Parathyroid adenoma (tissue), 2 donors: ENCODE measurements around the gene DTD1.

Source experiments
- H2AFZ ChIP-seq: fragments of 300-600 bp; sonication (generic); one replicate; pipeline ENCODE4 v1.7.0; 2017; ENCODE audit warnings: antibody characterized with exemption, mild to moderate bottlenecking
- H3K27ac ChIP-seq: fragments of 300-600 bp; sonication (generic); one replicate; pipeline ENCODE4 v1.7.0; 2017
- H3K27me3 ChIP-seq: fragments of 300-600 bp; sonication (generic); one replicate; pipeline ENCODE4 v1.7.0; 2017; ENCODE audit warnings: low read length; ENCODE audit not compliant: control insufficient read depth, insufficient read depth
- H3K36me3 ChIP-seq: fragments of 300-600 bp; sonication (generic); one replicate; pipeline ENCODE4 v1.7.0; 2017; ENCODE audit warnings: low read length; ENCODE audit not compliant: control insufficient read depth, insufficient read depth
- H3K4me1 ChIP-seq: fragments of 300-600 bp; sonication (generic); one replicate; pipeline ENCODE4 v1.7.0; 2017; ENCODE audit warnings: control low read depth
- H3K4me2 ChIP-seq: fragments of 300-600 bp; sonication (generic); one replicate; pipeline ENCODE4 v1.7.0; 2017; ENCODE audit warnings: low read length
- H3K4me3 ChIP-seq: fragments of 300-600 bp; sonication (generic); one replicate; pipeline ENCODE4 v1.7.0; 2017; ENCODE audit warnings: low read depth, low read length
- H3K79me2 ChIP-seq: fragments of 300-600 bp; sonication (generic); one replicate; pipeline ENCODE4 v1.7.0; 2017; ENCODE audit warnings: control low read depth
- H3K9ac ChIP-seq: fragments of 300-600 bp; sonication (generic); one replicate; pipeline ENCODE4 v1.7.0; 2017; ENCODE audit warnings: mild to moderate bottlenecking
- H3K9me3 ChIP-seq: fragments of 300-600 bp; sonication (generic); one replicate; pipeline ENCODE4 v1.7.0; 2017; ENCODE audit warnings: low read length; ENCODE audit not compliant: control insufficient read depth
- TF ChIP-seq, protein P1 (sequence below): fragments of 300-600 bp; sonication (generic); IDR thresholded peaks from one replicate; pipeline ENCODE4 v1.7.0; 2017; ENCODE audit warnings: antibody characterized with exemption, mild to moderate bottlenecking
- donor health status: primary hyperparathyroidism.

Gene DTD1

DNA sequence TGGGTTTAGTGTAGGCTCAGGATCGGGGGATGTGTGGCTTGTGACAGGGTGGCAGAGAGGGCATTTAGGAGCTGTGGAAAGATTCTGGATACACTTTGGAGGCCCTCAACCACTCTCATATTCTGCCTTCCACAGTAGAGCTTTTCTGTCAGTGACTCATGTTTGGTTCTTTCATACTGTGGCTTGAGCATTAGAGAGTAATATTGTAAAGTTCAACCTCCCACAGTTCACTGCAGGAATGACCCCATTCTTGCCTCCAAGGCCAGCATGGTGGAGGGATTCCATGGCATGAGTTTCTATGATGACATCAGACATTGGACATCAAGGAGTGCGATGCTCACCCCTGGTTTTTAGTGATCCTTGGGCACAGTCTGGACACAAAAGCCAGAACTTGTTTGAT is 50.9 kb downstream of the DTD1 start:
- no peak overlapping the region for H2AFZ ChIP-seq
- peaks cover 7% of the 10 kb centered on the region for H3K4me1 ChIP-seq
- H3K9ac ChIP-seq: no peak overlapping the region
- no peak overlapping the region for H3K4me2 ChIP-seq
- TF ChIP-seq, protein P1, sequence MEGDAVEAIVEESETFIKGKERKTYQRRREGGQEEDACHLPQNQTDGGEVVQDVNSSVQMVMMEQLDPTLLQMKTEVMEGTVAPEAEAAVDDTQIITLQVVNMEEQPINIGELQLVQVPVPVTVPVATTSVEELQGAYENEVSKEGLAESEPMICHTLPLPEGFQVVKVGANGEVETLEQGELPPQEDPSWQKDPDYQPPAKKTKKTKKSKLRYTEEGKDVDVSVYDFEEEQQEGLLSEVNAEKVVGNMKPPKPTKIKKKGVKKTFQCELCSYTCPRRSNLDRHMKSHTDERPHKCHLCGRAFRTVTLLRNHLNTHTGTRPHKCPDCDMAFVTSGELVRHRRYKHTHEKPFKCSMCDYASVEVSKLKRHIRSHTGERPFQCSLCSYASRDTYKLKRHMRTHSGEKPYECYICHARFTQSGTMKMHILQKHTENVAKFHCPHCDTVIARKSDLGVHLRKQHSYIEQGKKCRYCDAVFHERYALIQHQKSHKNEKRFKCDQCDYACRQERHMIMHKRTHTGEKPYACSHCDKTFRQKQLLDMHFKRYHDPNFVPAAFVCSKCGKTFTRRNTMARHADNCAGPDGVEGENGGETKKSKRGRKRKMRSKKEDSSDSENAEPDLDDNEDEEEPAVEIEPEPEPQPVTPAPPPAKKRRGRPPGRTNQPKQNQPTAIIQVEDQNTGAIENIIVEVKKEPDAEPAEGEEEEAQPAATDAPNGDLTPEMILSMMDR: no peak
- no peaks in the 10 kb centered on the region for H3K36me3 ChIP-seq
- no peaks in the 10 kb centered on the region for H3K9me3 ChIP-seq
- no peak overlapping the region for H3K27ac ChIP-seq
- peaks cover 8% of the 10 kb centered on the region for H3K79me2 ChIP-seq
- H3K27me3 ChIP-seq: no peaks in the 10 kb centered on the region
- H3K4me3 ChIP-seq: no peak overlapping the region

DNA sequence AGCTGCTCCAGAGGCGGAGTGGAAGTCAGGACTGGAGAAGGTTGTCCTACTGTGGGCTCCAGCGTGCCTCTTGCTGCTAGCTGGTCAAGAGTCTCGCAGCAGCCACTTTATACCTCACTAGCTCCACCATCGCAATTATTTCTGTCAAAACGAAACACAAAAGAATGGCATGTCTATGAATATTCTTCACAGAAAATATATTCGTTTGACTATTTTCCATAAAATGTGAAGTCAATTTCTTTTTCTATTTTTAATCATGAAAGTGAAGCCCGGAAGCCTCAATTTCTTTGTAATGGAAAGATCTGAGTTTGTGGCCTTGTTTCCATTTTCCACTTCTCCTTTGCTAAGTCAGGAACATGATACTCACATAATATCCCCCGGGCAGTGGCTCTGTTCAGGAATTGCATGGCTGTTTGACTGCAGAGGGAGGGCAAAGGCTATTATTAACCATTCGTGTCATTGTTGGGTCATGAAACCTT is 51.7 kb downstream of the DTD1 start:
- no peak overlapping the region for H2AFZ ChIP-seq
- H3K27me3 ChIP-seq: no peaks in the 10 kb centered on the region
- no peak overlapping the region for H3K4me3 ChIP-seq
- no peak overlapping the region for H3K4me2 ChIP-seq
- H3K36me3 ChIP-seq: no peaks in the 10 kb centered on the region
- TF ChIP-seq, protein P1: no peak
- peaks cover 8% of the 10 kb centered on the region for H3K79me2 ChIP-seq
- no peak overlapping the region for H3K9ac ChIP-seq
- H3K9me3 ChIP-seq: no peaks in the 10 kb centered on the region
- H3K4me1 ChIP-seq: peaks cover 7% of the 10 kb centered on the region
- no peak overlapping the region for H3K27ac ChIP-seq

GRCh38 chr20:18645196-18645745 is 57.4 kb downstream of the DTD1 start:
- Histone ChIP-seq H3K4me1 (peaks cover 8% of the 10 kb centered on the region), H3K9ac (no peak overlapping the region), H3K36me3 (no peaks in the 10 kb centered on the region), H3K9me3 (no peaks in the 10 kb centered on the region), H3K4me3 (no peak overlapping the region), H3K27ac (no peak overlapping the region), H3K27me3 (no peaks in the 10 kb centered on the region), H3K4me2 (peak overlapping the region; percentile 29), H2AFZ (no peak overlapping the region), H3K79me2 (peaks cover 10% of the 10 kb centered on the region)
- TF ChIP-seq, protein P1: no peak

GRCh38 chr20:18645851-18646250 is 58.0 kb downstream of the DTD1 start:
- Histone ChIP-seq H3K9me3 (no peaks in the 10 kb centered on the region), H3K36me3 (no peaks in the 10 kb centered on the region), H3K4me2 (no peak overlapping the region), H3K79me2 (peaks cover 10% of the 10 kb centered on the region), H3K4me1 (peaks cover 8% of the 10 kb centered on the region), H3K9ac (no peak overlapping the region), H2AFZ (no peak overlapping the region), H3K4me3 (no peak overlapping the region), H3K27me3 (no peaks in the 10 kb centered on the region), H3K27ac (no peak overlapping the region)
- TF ChIP-seq, protein P1: no peak

DNA sequence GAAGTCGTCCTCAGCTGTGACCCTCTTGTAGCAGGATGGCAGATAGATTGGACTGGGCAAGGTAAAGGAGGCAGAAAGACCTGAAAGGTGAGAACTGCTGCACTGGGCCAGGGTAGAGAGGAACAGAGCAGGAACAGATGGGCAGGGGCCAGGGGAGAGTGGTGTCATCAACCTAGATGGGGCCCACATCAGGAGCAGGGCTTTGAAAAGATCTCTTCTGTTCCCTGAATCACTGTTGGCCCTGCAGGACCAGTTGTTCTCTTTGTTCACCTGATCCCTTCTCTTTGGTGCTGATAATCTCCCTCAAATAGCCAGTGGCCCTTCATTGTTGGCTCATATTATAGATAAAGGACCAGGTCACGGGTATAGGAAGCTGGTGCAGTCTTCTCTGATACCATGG is 59.9 kb downstream of the DTD1 start:
- Histone ChIP-seq H3K36me3 (no peaks in the 10 kb centered on the region), H3K4me2 (no peak overlapping the region), H2AFZ (no peak overlapping the region), H3K27me3 (no peaks in the 10 kb centered on the region), H3K9me3 (no peaks in the 10 kb centered on the region), H3K9ac (no peak overlapping the region), H3K79me2 (peaks cover 10% of the 10 kb centered on the region), H3K4me3 (no peak overlapping the region), H3K27ac (no peak overlapping the region), H3K4me1 (peaks cover 8% of the 10 kb centered on the region)
- TF ChIP-seq, protein P1: no peak
